ENCODE results near the gene RABGAP1L.

The RABGAP1L gene

DNA sequence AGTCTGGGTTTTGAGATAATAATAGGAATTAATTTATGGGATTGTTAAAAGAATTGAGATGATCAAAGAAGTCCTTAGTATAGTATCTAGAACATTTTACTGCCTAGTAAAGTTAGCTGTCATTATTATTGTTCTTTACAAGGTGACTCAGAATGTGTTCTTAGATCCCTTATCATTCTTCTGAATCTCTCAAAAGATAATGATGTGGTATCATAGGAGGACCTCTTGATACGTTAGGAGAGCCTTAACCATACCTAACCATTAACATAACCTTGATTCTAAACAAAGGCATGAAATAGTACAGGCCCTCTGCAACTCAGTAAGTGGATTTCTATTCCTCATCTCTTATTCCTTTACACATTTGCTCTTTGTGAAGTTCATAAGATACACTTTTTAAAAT lies 593.8 kb downstream of the RABGAP1L start:
- H3K4me2 ChIP-seq (ENCODE audit: low read depth, low read length, poor library complexity, severe bottlenecking): no peak overlapping the region
- no peak overlapping the region for H2AFZ ChIP-seq (ENCODE audit: low read length)
- H3K9me2 ChIP-seq (replicated peaks; ENCODE audit: low read depth, low read length): no peaks in the 10 kb centered on the region
- no peaks in the 10 kb centered on the region for H3K9me3 ChIP-seq (ENCODE audit: insufficient read depth, low read depth, low read length)
- H3K36me3 ChIP-seq (ENCODE audit: insufficient read depth, low read length): no peaks in the 10 kb centered on the region
- no peak overlapping the region for H3K4me3 ChIP-seq (ENCODE audit: low read length, poor library complexity, severe bottlenecking)
- H3K4me1 ChIP-seq (ENCODE audit: insufficient read depth, low read length, poor library complexity, severe bottlenecking): peaks cover 4% of the 10 kb centered on the region
- H3K9ac ChIP-seq (ENCODE audit: low read depth, low read length, poor library complexity, severe bottlenecking): no peak overlapping the region
- no peaks in the 10 kb centered on the region for H3F3A ChIP-seq (ENCODE audit: low read depth)
- H3K27me3 ChIP-seq (ENCODE audit: insufficient read depth, low read length, poor library complexity, severe bottlenecking): no peaks in the 10 kb centered on the region
- TF ChIP-seq, protein P1, sequence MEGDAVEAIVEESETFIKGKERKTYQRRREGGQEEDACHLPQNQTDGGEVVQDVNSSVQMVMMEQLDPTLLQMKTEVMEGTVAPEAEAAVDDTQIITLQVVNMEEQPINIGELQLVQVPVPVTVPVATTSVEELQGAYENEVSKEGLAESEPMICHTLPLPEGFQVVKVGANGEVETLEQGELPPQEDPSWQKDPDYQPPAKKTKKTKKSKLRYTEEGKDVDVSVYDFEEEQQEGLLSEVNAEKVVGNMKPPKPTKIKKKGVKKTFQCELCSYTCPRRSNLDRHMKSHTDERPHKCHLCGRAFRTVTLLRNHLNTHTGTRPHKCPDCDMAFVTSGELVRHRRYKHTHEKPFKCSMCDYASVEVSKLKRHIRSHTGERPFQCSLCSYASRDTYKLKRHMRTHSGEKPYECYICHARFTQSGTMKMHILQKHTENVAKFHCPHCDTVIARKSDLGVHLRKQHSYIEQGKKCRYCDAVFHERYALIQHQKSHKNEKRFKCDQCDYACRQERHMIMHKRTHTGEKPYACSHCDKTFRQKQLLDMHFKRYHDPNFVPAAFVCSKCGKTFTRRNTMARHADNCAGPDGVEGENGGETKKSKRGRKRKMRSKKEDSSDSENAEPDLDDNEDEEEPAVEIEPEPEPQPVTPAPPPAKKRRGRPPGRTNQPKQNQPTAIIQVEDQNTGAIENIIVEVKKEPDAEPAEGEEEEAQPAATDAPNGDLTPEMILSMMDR (conservative IDR thresholded peaks at IDR 0.05; ENCODE audit: low read length): no peak
- TF ChIP-seq EZH2phosphoT487 (IDR thresholded peaks at IDR 0.05; ENCODE audit: borderline replicate concordance): no peak
- H4K20me1 ChIP-seq (ENCODE audit: insufficient read depth, low read length, poor library complexity, severe bottlenecking): no peaks in the 10 kb centered on the region
- no peaks in the 10 kb centered on the region for H3K79me2 ChIP-seq (ENCODE audit: insufficient read depth, low read length)

DNA sequence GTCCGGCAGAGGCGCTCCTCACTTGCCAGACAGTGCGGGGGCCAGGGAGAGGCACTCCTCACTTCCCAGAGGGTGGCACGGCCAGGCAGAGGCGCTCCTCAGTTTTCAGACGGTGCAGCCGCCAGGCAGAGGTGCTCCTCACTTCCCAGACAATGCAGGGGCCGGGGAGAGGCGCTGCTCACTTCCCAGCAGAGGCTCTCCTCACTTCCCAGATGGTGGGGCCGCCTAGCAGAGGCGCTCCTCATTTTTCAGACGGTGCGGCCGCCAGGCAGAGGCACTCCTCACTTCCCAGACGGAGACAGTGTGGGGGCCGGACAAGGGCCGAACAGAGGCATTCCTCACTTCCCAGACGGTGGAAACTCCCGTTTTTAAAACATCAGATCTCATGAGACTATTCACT lies 602.0 kb downstream of the RABGAP1L start:
- H3K4me3 ChIP-seq (ENCODE audit: low read length, poor library complexity, severe bottlenecking): no peak overlapping the region
- no peaks in the 10 kb centered on the region for H3K9me2 ChIP-seq (replicated peaks; ENCODE audit: low read depth, low read length)
- H3K4me2 ChIP-seq (ENCODE audit: low read depth, low read length, poor library complexity, severe bottlenecking): no peak overlapping the region
- no peaks in the 10 kb centered on the region for H3K9me3 ChIP-seq (ENCODE audit: insufficient read depth, low read depth, low read length)
- no peaks in the 10 kb centered on the region for H3K79me2 ChIP-seq (ENCODE audit: insufficient read depth, low read length)
- no peaks in the 10 kb centered on the region for H3K4me1 ChIP-seq (ENCODE audit: insufficient read depth, low read length, poor library complexity, severe bottlenecking)
- TF ChIP-seq, protein P1 (conservative IDR thresholded peaks at IDR 0.05; ENCODE audit: low read length): no peak
- TF ChIP-seq EZH2phosphoT487 (IDR thresholded peaks at IDR 0.05; ENCODE audit: borderline replicate concordance): no peak
- no peaks in the 10 kb centered on the region for H3F3A ChIP-seq (ENCODE audit: low read depth)
- no peaks in the 10 kb centered on the region for H4K20me1 ChIP-seq (ENCODE audit: insufficient read depth, low read length, poor library complexity, severe bottlenecking)
- H3K27me3 ChIP-seq (ENCODE audit: insufficient read depth, low read length, poor library complexity, severe bottlenecking): no peaks in the 10 kb centered on the region
- H2AFZ ChIP-seq (ENCODE audit: low read length): no peak overlapping the region
- no peak overlapping the region for H3K9ac ChIP-seq (ENCODE audit: low read depth, low read length, poor library complexity, severe bottlenecking)
- H3K36me3 ChIP-seq (ENCODE audit: insufficient read depth, low read length): no peaks in the 10 kb centered on the region

DNA sequence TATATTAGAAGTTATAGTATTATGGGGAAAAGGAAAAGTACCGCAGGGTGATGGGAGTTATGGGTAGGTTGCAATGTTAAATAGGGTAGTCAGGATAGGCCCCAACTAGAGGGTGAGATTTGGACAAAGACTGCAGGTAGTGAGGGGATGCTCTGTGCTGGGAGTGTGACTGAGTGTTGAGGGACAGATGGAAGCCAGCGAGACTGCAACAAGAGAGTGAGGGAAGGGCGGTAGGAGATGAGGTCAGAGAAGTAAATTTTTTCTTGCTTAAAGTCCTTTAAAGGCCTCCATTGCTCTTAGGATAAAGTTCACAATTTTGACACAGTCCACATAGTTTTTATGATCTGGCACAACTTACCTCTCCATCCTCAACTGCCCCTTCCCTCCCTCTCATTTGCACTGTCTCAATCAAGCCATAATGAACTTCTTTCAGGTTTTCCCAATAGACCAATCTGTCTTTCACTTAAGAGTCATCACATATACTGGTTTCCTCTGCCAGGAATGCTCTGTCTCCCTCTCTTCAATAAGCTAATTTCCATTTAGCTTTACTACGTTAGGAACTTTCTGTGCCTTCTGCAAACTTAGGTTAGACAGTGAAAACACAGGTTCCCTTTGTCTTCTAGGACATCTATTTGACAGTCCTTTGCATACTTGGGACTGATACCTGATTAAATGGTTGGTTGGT lies 602.7 kb downstream of the RABGAP1L start:
- H3K4me2 ChIP-seq (ENCODE audit: low read depth, low read length, poor library complexity, severe bottlenecking): no peak overlapping the region
- H4K20me1 ChIP-seq (ENCODE audit: insufficient read depth, low read length, poor library complexity, severe bottlenecking): no peaks in the 10 kb centered on the region
- H3K9ac ChIP-seq (ENCODE audit: low read depth, low read length, poor library complexity, severe bottlenecking): no peak overlapping the region
- TF ChIP-seq, protein P1 (conservative IDR thresholded peaks at IDR 0.05; ENCODE audit: low read length): no peak
- no peak for TF ChIP-seq EZH2phosphoT487 (IDR thresholded peaks at IDR 0.05; ENCODE audit: borderline replicate concordance)
- no peak overlapping the region for H3K4me3 ChIP-seq (ENCODE audit: low read length, poor library complexity, severe bottlenecking)
- no peaks in the 10 kb centered on the region for H3K4me1 ChIP-seq (ENCODE audit: insufficient read depth, low read length, poor library complexity, severe bottlenecking)
- no peaks in the 10 kb centered on the region for H3K36me3 ChIP-seq (ENCODE audit: insufficient read depth, low read length)
- H3K79me2 ChIP-seq (ENCODE audit: insufficient read depth, low read length): no peaks in the 10 kb centered on the region
- H2AFZ ChIP-seq (ENCODE audit: low read length): no peak overlapping the region
- no peaks in the 10 kb centered on the region for H3F3A ChIP-seq (ENCODE audit: low read depth)
- H3K9me2 ChIP-seq (replicated peaks; ENCODE audit: low read depth, low read length): no peaks in the 10 kb centered on the region
- H3K9me3 ChIP-seq (ENCODE audit: insufficient read depth, low read depth, low read length): no peaks in the 10 kb centered on the region
- H3K27me3 ChIP-seq (ENCODE audit: insufficient read depth, low read length, poor library complexity, severe bottlenecking): no peaks in the 10 kb centered on the region
